B cell (primary cell): ENCODE measurements around the gene NOXO1. TPM values are rescaled to one million over a fixed set of nuclear protein-coding genes. Genes with fewer than 3 reads are reported as not detected.
A peak's percentile ranks its signal among the peaks of the same experiment; 100 is the strongest.

Experiments used
- ATAC-seq: fragments of 200-7000 bp; cut with Tn5 transposase; one replicate; pipeline ENCODE4 v1.10.0; 2021; ENCODE audit warnings: low read depth, mild to moderate bottlenecking, moderate number of reproducible peaks, moderate library complexity
- CTCF ChIA-PET: fragments of 350-600 bp; sonication (Branson Sonifier 250); formaldehyde crosslinking; loops from one replicate; lab custom pipeline; 2021; ENCODE audit warnings: antibody characterized with exemption, inconsistent platforms; lab: Charles Lee
- POLR2A ChIA-PET: fragments of 350-600 bp; sonication (Branson Sonifier 250); formaldehyde crosslinking; loops from one replicate; lab custom pipeline; 2021; ENCODE audit warnings: antibody characterized with exemption; lab: Charles Lee
- DNase-seq: peaks from one replicate; pipeline ENCODE4 v3.0.0; 2013
- H2AFZ ChIP-seq: 2 replicates; pipeline ENCODE4 v1.6.1; 2012; ENCODE audit warnings: mild to moderate bottlenecking, low read depth, low read length; ENCODE audit not compliant: insufficient read depth, poor library complexity, severe bottlenecking
- H3K27ac ChIP-seq, 2 donors: 1 replicate in 1 of 2; 2 replicates in 1 of 2; pipeline ENCODE4 v1.5.1; 2012 to 2013; ENCODE audit warnings: low read length in 2 of 2, mild to moderate bottlenecking in 2 of 2, moderate library complexity in 1 of 2
- H3K27me3 ChIP-seq, 4 experiments: fragments of 200-600 bp in 1 of 4; sonication (generic) in 1 of 4; replicated peaks in 1 of 4; 1 replicate in 2 of 4; 2 replicates in 2 of 4; pipeline versions ENCODE4 v1.6.1 to v1.7.0; 2013 to 2016; ENCODE audit warnings: low read length in 3 of 4, mild to moderate bottlenecking in 2 of 4, mixed read lengths in 1 of 4, moderate library complexity in 1 of 4; ENCODE audit not compliant: insufficient read depth in 4 of 4, control insufficient read depth in 3 of 4; ENCODE audit errors: control extremely low read depth in 1 of 4
- H3K36me3 ChIP-seq, 2 experiments: replicated peaks in 1 of 2; 1 replicate in 1 of 2; 2 replicates in 1 of 2; pipeline versions ENCODE4 v1.6.1 to v1.7.1; 2013; ENCODE audit warnings: low read length in 1 of 2; ENCODE audit not compliant: insufficient read depth in 2 of 2, control insufficient read depth in 1 of 2; ENCODE audit errors: control extremely low read depth in 1 of 2, extremely low read depth in 1 of 2
- H3K4me1 ChIP-seq, 2 donors: fragments of 200-600 bp in 1 of 2; sonication (generic) in 1 of 2; 1 replicate in 1 of 2; 2 replicates in 1 of 2; pipeline versions ENCODE4 v1.5.1 to v1.6.1; 2013 to 2017; ENCODE audit warnings: low read length in 2 of 2; ENCODE audit not compliant: control insufficient read depth in 2 of 2, insufficient read depth in 2 of 2
- H3K4me2 ChIP-seq: replicated peaks from 2 replicates; pipeline ENCODE3; 2012; ENCODE audit warnings: mild to moderate bottlenecking, low read depth, low read length; ENCODE audit not compliant: poor library complexity, severe bottlenecking
- H3K4me3 ChIP-seq, 5 experiments: fragments of 200-600 bp in 1 of 5; sonication (generic) in 1 of 5; 1 replicate in 3 of 5; 2 replicates in 2 of 5; pipeline versions ENCODE4 v1.5.1 to v1.7.0; 2011 to 2016; ENCODE audit warnings: low read length in 4 of 5, mild to moderate bottlenecking in 4 of 5, low read depth in 2 of 5, control low read depth in 1 of 5, moderate library complexity in 1 of 5; ENCODE audit not compliant: insufficient read depth in 1 of 5; ENCODE audit errors: control extremely low read depth in 1 of 5, extremely low read depth in 1 of 5
- H3K79me2 ChIP-seq: fragments of 200-600 bp; sonication (generic); one replicate; pipeline ENCODE4 v1.6.0; 2016; ENCODE audit warnings: low read length; ENCODE audit not compliant: control insufficient read depth, insufficient read depth
- H3K9ac ChIP-seq: fragments of 200-600 bp; sonication (generic); 2 replicates; pipeline ENCODE4 v1.6.1; 2017; ENCODE audit warnings: mild to moderate bottlenecking, low read length, moderate library complexity
- H3K9me3 ChIP-seq, 3 donors: one replicate each; pipeline versions ENCODE4 v1.6.1 to v1.7.1; 2013; ENCODE audit warnings: low read length in 2 of 3; ENCODE audit not compliant: control insufficient read depth in 2 of 3, insufficient read depth in 1 of 3; ENCODE audit errors: control extremely low read depth in 1 of 3
- H4K20me1 ChIP-seq: 2 replicates; pipeline ENCODE4 v1.6.0; 2012; ENCODE audit warnings: mild to moderate bottlenecking, low read length; ENCODE audit not compliant: insufficient read depth, control insufficient read depth, poor library complexity, severe bottlenecking
- H3K27ac Mint-ChIP-seq: one replicate; pipeline ENCODE4 v1.8.0; 2021; ENCODE audit warnings: mixed read lengths
- H3K27me3 Mint-ChIP-seq: one replicate; pipeline ENCODE4 v1.8.0; 2021; ENCODE audit warnings: mixed read lengths
- H3K4me1 Mint-ChIP-seq: one replicate; pipeline ENCODE4 v1.8.0; 2021; ENCODE audit warnings: mixed read lengths
- H3K4me3 Mint-ChIP-seq: one replicate; pipeline ENCODE4 v1.8.0; 2021; ENCODE audit warnings: mixed read lengths
- H3K9me3 Mint-ChIP-seq: one replicate; pipeline ENCODE4 v1.8.0; 2022; ENCODE audit warnings: mixed read lengths; ENCODE audit not compliant: insufficient read depth
- CTCF ChIP-seq: fragments of 200-600 bp; IDR thresholded peaks from one replicate; pipeline ENCODE4 v1.8.0; 2022; ENCODE audit warnings: antibody characterized with exemption, mild to moderate bottlenecking
- EZH2 ChIP-seq: IDR thresholded peaks from 2 replicates; pipeline ENCODE4 v1.6.1; 2012; ENCODE audit warnings: borderline replicate concordance, low read depth, mild to moderate bottlenecking, moderate library complexity, low read length; ENCODE audit not compliant: insufficient read depth, poor library complexity, severe bottlenecking
- WGBS: methylation state at CpG from one replicate; pipeline ENCODE4 v1.1.5; 2013; ENCODE audit warnings: missing lambda C conversion rate; ENCODE audit not compliant: insufficient coverage; 5-methylcytosine and 5-hydroxymethylcytosine counted together
- intact Hi-C: fragments of 100-400 bp; cut with micrococcal nuclease; formaldehyde crosslinking; loops from one replicate; pipeline ENCODE4 v1.10.0; 2022
- polyA plus RNA-seq: library from polyadenylated mRNA; depleted of rRNA; stranded (reverse); fragments of >200 nt; gene quantifications from 2 replicates; pipeline ENCODE4 v1.2.3, GENCODE V29; 2012
- total RNA-seq, 2 donors: library from RNA; stranded (reverse); fragments of 120-200 nt in 1 of 2; gene quantifications; 1 replicate in 1 of 2; 2 replicates in 1 of 2; pipeline versions ENCODE4 v1.2.3 to v1.2.4, GENCODE V29; 2013 to 2022

NOXO1 gene
- total and polyA plus RNA-seq, 2 donors (not counting 1 experiment from before 2014, with no cell fraction given) = 0.30 to 0.74 TPM

- Histone ChIP-seq H3K27ac (no peak overlapping the region), H4K20me1 (peaks cover 22% of the 10 kb centered on the region), H3K4me2 (no peak overlapping the region), H3K4me3 (no peak overlapping the region), H3K27me3 (no peaks in the 10 kb centered on the region), H2AFZ (no peak overlapping the region), H3K9ac (no peak overlapping the region), H3K9me3 (no peaks in the 10 kb centered on the region), H3K36me3 (peaks cover 0 to 4% of the 10 kb centered on the region in 2 experiments), H3K79me2 (peaks cover 39% of the 10 kb centered on the region), H3K4me1 (peaks cover 23 to 38% of the 10 kb centered on the region in 2 donors)
- no peak for DNase-seq
- no peaks in the 10 kb centered on the region for H3K9me3 Mint-ChIP-seq
- H3K4me3 Mint-ChIP-seq = no peak overlapping the region
- ChIA-PET CTCF (interaction anchor here (1.1 kb wide), 1 partner anchor 172 kb away, joined by 4 read pairs; no protein-coding TSS in a partner anchor), POLR2A (interaction anchor here (1.3 kb wide), 1 partner anchor 23 kb away, joined by 4 read pairs; no protein-coding TSS in a partner anchor)
- H3K27me3 Mint-ChIP-seq = no peaks in the 10 kb centered on the region
- WGBS = 97% methylated on average over 38 of the region's 41 CpGs
- H3K4me1 Mint-ChIP-seq = peaks cover 37% of the 10 kb centered on the region
- intact Hi-C loops = no loop called here
- no peak for ATAC-seq
- TF ChIP-seq CTCF (no peak), EZH2 (no peak)
- no peak overlapping the region for H3K27ac Mint-ChIP-seq
Observed at GRCh38 chr16:1968146-1968953, 12.9 kb downstream of the NOXO1 start.

- no peaks in the 10 kb centered on the region for H3K9me3 Mint-ChIP-seq
- Histone ChIP-seq H3K4me2 (peak within 1 kb of the TSS; percentile 90), H3K27ac (peak within 1 kb of the TSS; percentile 83 to 100), H3K9me3 (no peaks in the 10 kb centered on the region), H3K27me3 (no peaks in the 10 kb centered on the region), H3K9ac (peak within 1 kb of the TSS; percentile 98), H3K4me1 (peaks cover 18 to 41% of the 10 kb centered on the region in 2 donors), H4K20me1 (peaks cover 23% of the 10 kb centered on the region), H3K4me3 (peak within 1 kb of the TSS; percentile 48 to 94 (median 76)), H3K79me2 (peaks cover 24% of the 10 kb centered on the region), H3K36me3 (peaks cover 0 to 22% of the 10 kb centered on the region in 2 experiments), H2AFZ (no peak within 1 kb of the TSS)
- POLR2A ChIA-PET = interaction anchor here (1.0 to 1.1 kb wide), 2 partner anchors 10 to 25 kb away, joined by 3 to 6 read pairs; no protein-coding TSS in a partner anchor
- H3K27me3 Mint-ChIP-seq = no peaks in the 10 kb centered on the region
- TF ChIP-seq CTCF = no peak
- no peak for TF ChIP-seq EZH2
- intact Hi-C loops = no loop called here
- peak within 1 kb of the TSS; percentile 97 for H3K27ac Mint-ChIP-seq
- WGBS = 100% methylated on average over 5 of the region's 6 CpGs
- peak within 1 kb of the TSS; percentile 94 for H3K4me3 Mint-ChIP-seq
- ATAC-seq (no peak), DNase-seq (no peak)
- CTCF ChIA-PET = no interaction called here
- H3K4me1 Mint-ChIP-seq = peaks cover 32% of the 10 kb centered on the region
Observed at GRCh38 chr16:1966460-1966859, 14.8 kb downstream of the NOXO1 start, which contains the start of gene RNF151. Gene RNF151, plus strand, starts transcription at chr16:1966856. Its CDS starts 26 bp downstream, at chr16:1966882.
